DND-41 (cell line): ENCODE results near the gene ARL14EP.

Experiments used
- ATAC-seq: fragments of 200-7000 bp; cut with Tn5 transposase; 3 replicates; pipeline ENCODE4 v1.9.1; 2021; ENCODE audit warnings: low read depth; ENCODE audit not compliant: insufficient read depth
- DNase-seq: peaks from one replicate; pipeline ENCODE4 v3.0.0-alpha.2; 2020
- H2AFZ ChIP-seq: 2 replicates; pipeline ENCODE4 v1.6.0; 2012; ENCODE audit warnings: low read depth, low read length
- H3K27ac ChIP-seq: 2 replicates; pipeline ENCODE4 v1.5.1; 2012; ENCODE audit warnings: low read length, inconsistent platforms
- H3K27me3 ChIP-seq: fragments of 200-600 bp; sonication (generic); 2 replicates; pipeline ENCODE4 v1.6.0; 2012; ENCODE audit warnings: low read length, mild to moderate bottlenecking, inconsistent platforms; ENCODE audit not compliant: insufficient read depth, poor library complexity
- H3K36me3 ChIP-seq: 2 replicates; pipeline ENCODE4 v1.5.1; 2012; ENCODE audit warnings: low read length, inconsistent platforms; ENCODE audit not compliant: insufficient read depth
- H3K4me1 ChIP-seq: 2 replicates; pipeline ENCODE4 v1.5.1; 2012; ENCODE audit warnings: mild to moderate bottlenecking, low read length; ENCODE audit not compliant: insufficient read depth
- H3K4me2 ChIP-seq: 2 replicates; pipeline ENCODE4 v1.6.0; 2012; ENCODE audit warnings: mild to moderate bottlenecking, moderate library complexity, low read length, inconsistent platforms; ENCODE audit not compliant: insufficient read depth
- H3K4me3 ChIP-seq, 2 experiments: fragments of 200-600 bp in 1 of 2; shearing (Covaris generic) in 1 of 2; 2 replicates each; pipeline ENCODE4 v1.5.1; 2012 to 2016; ENCODE audit warnings: inconsistent platforms in 2 of 2, low read length in 2 of 2, mild to moderate bottlenecking in 2 of 2, low read depth in 1 of 2, moderate library complexity in 1 of 2
- H3K79me2 ChIP-seq: 2 replicates; pipeline ENCODE4 v1.6.0; 2012; ENCODE audit warnings: low read length, inconsistent platforms; ENCODE audit not compliant: insufficient read depth
- H3K9ac ChIP-seq: 2 replicates; pipeline ENCODE4 v1.6.0; 2012; ENCODE audit warnings: low read depth, mild to moderate bottlenecking, inconsistent platforms, low read length, moderate library complexity
- H3K9me3 ChIP-seq: 2 replicates; pipeline ENCODE4 v1.5.1; 2012; ENCODE audit warnings: low read length, moderate library complexity, mild to moderate bottlenecking, inconsistent platforms; ENCODE audit not compliant: insufficient read depth, severe bottlenecking
- H4K20me1 ChIP-seq: 2 replicates; pipeline ENCODE4 v1.6.0; 2012; ENCODE audit warnings: low read length; ENCODE audit not compliant: insufficient read depth
- EZH2 ChIP-seq: IDR thresholded peaks from 3 replicates; pipeline ENCODE4 v1.6.1; 2012; ENCODE audit warnings: borderline replicate concordance, low read depth, mild to moderate bottlenecking, moderate library complexity, low read length, inconsistent platforms; ENCODE audit not compliant: severe bottlenecking
- TF ChIP-seq, protein P1 (sequence below): IDR thresholded peaks from 2 replicates; pipeline ENCODE4 v1.5.1; 2012; ENCODE audit warnings: borderline replicate concordance, low read length, moderate library complexity, mild to moderate bottlenecking; ENCODE audit not compliant: poor library complexity, severe bottlenecking; ENCODE audit errors: extremely low read depth

ARL14EP gene

GRCh38 chr11:30360741-30361140 is 37.8 kb downstream of the ARL14EP start:
- DNase-seq (no peak), ATAC-seq (no peak)
- TF ChIP-seq EZH2: no peak
- TF ChIP-seq, protein P1, sequence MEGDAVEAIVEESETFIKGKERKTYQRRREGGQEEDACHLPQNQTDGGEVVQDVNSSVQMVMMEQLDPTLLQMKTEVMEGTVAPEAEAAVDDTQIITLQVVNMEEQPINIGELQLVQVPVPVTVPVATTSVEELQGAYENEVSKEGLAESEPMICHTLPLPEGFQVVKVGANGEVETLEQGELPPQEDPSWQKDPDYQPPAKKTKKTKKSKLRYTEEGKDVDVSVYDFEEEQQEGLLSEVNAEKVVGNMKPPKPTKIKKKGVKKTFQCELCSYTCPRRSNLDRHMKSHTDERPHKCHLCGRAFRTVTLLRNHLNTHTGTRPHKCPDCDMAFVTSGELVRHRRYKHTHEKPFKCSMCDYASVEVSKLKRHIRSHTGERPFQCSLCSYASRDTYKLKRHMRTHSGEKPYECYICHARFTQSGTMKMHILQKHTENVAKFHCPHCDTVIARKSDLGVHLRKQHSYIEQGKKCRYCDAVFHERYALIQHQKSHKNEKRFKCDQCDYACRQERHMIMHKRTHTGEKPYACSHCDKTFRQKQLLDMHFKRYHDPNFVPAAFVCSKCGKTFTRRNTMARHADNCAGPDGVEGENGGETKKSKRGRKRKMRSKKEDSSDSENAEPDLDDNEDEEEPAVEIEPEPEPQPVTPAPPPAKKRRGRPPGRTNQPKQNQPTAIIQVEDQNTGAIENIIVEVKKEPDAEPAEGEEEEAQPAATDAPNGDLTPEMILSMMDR: no peak
- H4K20me1 ChIP-seq: no peaks in the 10 kb centered on the region
- no peak overlapping the region for H3K4me3 ChIP-seq
- no peaks in the 10 kb centered on the region for H3K79me2 ChIP-seq
- H3K4me1 ChIP-seq: no peaks in the 10 kb centered on the region
- H3K27ac ChIP-seq: no peak overlapping the region
- H3K27me3 ChIP-seq: no peaks in the 10 kb centered on the region
- H3K9ac ChIP-seq: no peak overlapping the region
- no peak overlapping the region for H3K4me2 ChIP-seq
- no peaks in the 10 kb centered on the region for H3K36me3 ChIP-seq
- H2AFZ ChIP-seq: no peak overlapping the region
- H3K9me3 ChIP-seq: no peaks in the 10 kb centered on the region

DNA sequence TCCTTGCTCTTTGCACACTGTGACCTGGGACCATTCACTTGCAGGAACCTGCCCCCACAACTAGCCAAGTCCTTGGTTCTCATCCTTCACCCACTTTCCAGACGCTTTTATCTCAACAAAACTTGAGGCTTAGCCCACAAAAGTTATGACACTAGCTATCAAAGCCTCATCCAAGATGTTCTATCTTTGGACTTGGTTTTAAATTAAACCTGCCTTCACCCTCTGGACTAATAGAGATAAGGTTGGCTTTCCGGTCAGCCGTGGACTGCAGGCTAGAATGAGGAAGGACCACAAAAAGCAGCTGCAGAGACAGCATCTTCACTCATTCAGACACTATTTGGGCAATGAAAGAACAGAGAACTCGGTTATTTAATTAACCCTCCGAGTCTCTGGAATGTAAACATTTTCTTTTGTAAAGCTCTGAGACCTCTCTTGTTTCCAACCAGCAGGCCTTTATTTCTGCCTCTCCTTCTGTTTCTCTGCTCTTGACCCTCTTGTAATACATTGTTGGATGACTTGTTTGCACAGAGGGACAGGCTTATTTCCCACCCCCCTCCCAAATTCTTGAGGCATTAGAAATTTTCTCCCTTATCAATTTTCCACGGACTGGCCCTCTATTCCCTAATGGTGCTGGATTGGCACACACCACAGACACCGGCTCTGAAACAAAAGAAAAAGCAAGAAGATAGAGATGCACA is 41.4 kb downstream of the ARL14EP start:
- H3K4me3 ChIP-seq: no peak overlapping the region
- no peak overlapping the region for H3K9ac ChIP-seq
- ATAC-seq (no peak), DNase-seq (no peak)
- TF ChIP-seq, protein P1: no peak
- no peak for TF ChIP-seq EZH2
- no peak overlapping the region for H3K4me2 ChIP-seq
- no peaks in the 10 kb centered on the region for H3K4me1 ChIP-seq
- H3K36me3 ChIP-seq: no peaks in the 10 kb centered on the region
- no peaks in the 10 kb centered on the region for H4K20me1 ChIP-seq
- no peaks in the 10 kb centered on the region for H3K27me3 ChIP-seq
- H3K27ac ChIP-seq: no peak overlapping the region
- H3K9me3 ChIP-seq: no peaks in the 10 kb centered on the region
- no peak overlapping the region for H2AFZ ChIP-seq
- no peaks in the 10 kb centered on the region for H3K79me2 ChIP-seq

DNA sequence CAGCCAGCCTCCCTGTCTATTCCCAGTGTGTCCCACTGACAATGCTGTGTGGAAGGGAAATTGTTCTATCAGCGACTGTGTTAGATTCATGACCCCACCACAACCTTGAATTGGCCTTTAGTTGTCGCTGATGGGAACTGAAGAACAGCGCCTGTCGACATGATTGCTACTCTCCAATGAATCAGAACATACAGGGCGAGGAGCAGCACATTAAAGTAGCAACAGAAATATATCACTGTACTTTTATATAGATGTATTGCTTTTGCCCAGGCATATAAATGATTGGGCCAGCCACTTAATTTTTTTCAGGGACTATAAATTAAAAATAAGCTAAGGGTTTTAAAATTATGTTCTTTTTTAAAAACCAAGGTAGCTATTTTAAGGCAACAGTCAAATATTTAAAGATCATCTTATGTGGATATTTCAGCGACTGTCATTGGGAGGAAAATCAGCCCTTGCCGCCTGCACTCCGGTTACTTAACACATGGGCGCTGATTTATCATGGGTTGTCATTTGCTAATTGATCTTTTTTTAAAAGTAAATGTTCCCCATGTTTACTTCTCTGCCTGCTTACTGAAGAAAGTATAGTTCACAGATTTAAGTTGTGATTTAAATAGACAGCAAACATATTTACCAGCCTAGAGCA is 42.1 kb downstream of the ARL14EP start:
- Histone ChIP-seq H3K36me3 (no peaks in the 10 kb centered on the region), H3K9me3 (no peaks in the 10 kb centered on the region), H4K20me1 (no peaks in the 10 kb centered on the region), H3K4me2 (no peak overlapping the region), H3K9ac (no peak overlapping the region), H3K27me3 (no peaks in the 10 kb centered on the region), H2AFZ (no peak overlapping the region), H3K4me3 (no peak overlapping the region), H3K27ac (no peak overlapping the region), H3K79me2 (no peaks in the 10 kb centered on the region), H3K4me1 (no peaks in the 10 kb centered on the region)
- ATAC-seq (no peak), DNase-seq (no peak)
- TF ChIP-seq, protein P1: no peak
- no peak for TF ChIP-seq EZH2
